Transverse colon (tissue), 3 donors: Measurements from ENCODE around the gene IL16.

Experiments used
- CTCF ChIP-seq, 5 experiments: fragments of 200-600 bp in 3 of 5; fragments of 450-650 bp in 2 of 5; sonication (generic) in 3 of 5; IDR thresholded peaks; 1 replicate in 2 of 5; 2 replicates in 3 of 5; pipeline ENCODE4 v1.5.1; 2016 to 2017; ENCODE audit warnings: antibody characterized with exemption in 5 of 5, inconsistent platforms in 3 of 5, mild to moderate bottlenecking in 2 of 5, moderate library complexity in 1 of 5
- POLR2A ChIP-seq: fragments of 450-650 bp; IDR thresholded peaks from one replicate; pipeline ENCODE4 v1.6.1; 2016; ENCODE audit warnings: antibody characterized with exemption, mild to moderate bottlenecking, moderate library complexity

- TF ChIP-seq POLR2A (no peak), CTCF (IDR thresholded peaks at IDR 0.05) (no peak)
Observed at GRCh38 chr15:81297147-81297572, 100.5 kb downstream of the IL16 start.
